Activated CD8-positive, alpha-beta memory T cell treated with anti-CD3 and anti-CD28 coated beads, Interleukin-2, amount 50 U/mL, for 48 hours (primary cell): ENCODE measurements around the gene RASGEF1B.
A peak's percentile ranks its signal among the peaks of the same experiment; 100 is the strongest.

ENCODE experiments used
- DNase-seq: peaks from one replicate; pipeline ENCODE4 v3.0.0-alpha.2; 2020

Gene RASGEF1B

GRCh38 chr4:81471588-81472280, at the start of gene RASGEF1B:
Gene RASGEF1B, minus strand, starts transcription at chr4:81471907. Its CDS starts 12,399 bp downstream, at chr4:81459508.
- peak; percentile 97 for DNase-seq

GRCh38 chr4:81519856-81520255, 48.1 kb upstream of the RASGEF1B start:
- DNase-seq, result no peak

GRCh38 chr4:81519427-81519773, 47.7 kb upstream of the RASGEF1B start:
- no peak for DNase-seq

GRCh38 chr4:81518762-81519426, 47.2 kb upstream of the RASGEF1B start:
- DNase-seq, result no peak

- DNase-seq, result no peak
These were observed 44.5 kb upstream of the RASGEF1B start for GRCh38 chr4:81516241-81516640.

GRCh38 chr4:81512757-81513501, 41.2 kb upstream of the RASGEF1B start:
- no peak for DNase-seq

- DNase-seq, result no peak
These were observed 40.5 kb upstream of the RASGEF1B start for GRCh38 chr4:81512001-81512756.

- no peak for DNase-seq
These were observed 39.0 kb upstream of the RASGEF1B start for GRCh38 chr4:81510643-81511178.

- DNase-seq, result no peak
These were observed 38.1 kb upstream of the RASGEF1B start for GRCh38 chr4:81509822-81510221.

- no peak for DNase-seq
These were observed 37.5 kb upstream of the RASGEF1B start for GRCh38 chr4:81509191-81509590.

GRCh38 chr4:81508411-81509185, 36.9 kb upstream of the RASGEF1B start:
- DNase-seq, result no peak

GRCh38 chr4:81507530-81507929, 35.8 kb upstream of the RASGEF1B start:
- no peak for DNase-seq

- DNase-seq, result no peak
These were observed 35.0 kb upstream of the RASGEF1B start for GRCh38 chr4:81506731-81507130.

- DNase-seq, result no peak
These were observed 34.0 kb upstream of the RASGEF1B start for GRCh38 chr4:81505726-81506125.

- peak; percentile 74 for DNase-seq
These were observed 33.4 kb upstream of the RASGEF1B start for GRCh38 chr4:81505004-81505598.

- no peak for DNase-seq
These were observed 32.7 kb upstream of the RASGEF1B start for GRCh38 chr4:81504112-81505003.

GRCh38 chr4:81503586-81503985, 31.9 kb upstream of the RASGEF1B start:
- DNase-seq, result no peak

- no peak for DNase-seq
These were observed 30.9 kb upstream of the RASGEF1B start for GRCh38 chr4:81502564-81502963.

- DNase-seq, result no peak
These were observed 28.1 kb upstream of the RASGEF1B start for GRCh38 chr4:81499840-81500239.

- no peak for DNase-seq
These were observed 26.9 kb upstream of the RASGEF1B start for GRCh38 chr4:81498551-81499099.
